Effector memory CD8-positive, alpha-beta T cell (primary cell): ENCODE measurements around the gene IP6K1.
"Not testable (repeated sequence)": the region's sequence is repeated elsewhere in the genome, so short reads cannot be mapped to it uniquely, and the experiment has no call there.

Experiments
- ATAC-seq: fragments of 150-1000 bp; cut with Tn5 transposase; replicated peaks from 2 replicates; pipeline ENCODE4 v1.10.0; 2021; ENCODE audit warnings: mild to moderate bottlenecking, moderate library complexity
- DNase-seq, 3 experiments: peaks; one replicate each; pipeline ENCODE4 v3.0.0; 2021
- H3K27ac Mint-ChIP-seq, 2 donors: one replicate each; pipeline ENCODE4 v1.8.0; 2022; ENCODE audit warnings: mild to moderate bottlenecking in 2 of 2, mixed read lengths in 2 of 2, moderate library complexity in 2 of 2
- H3K27me3 Mint-ChIP-seq, 2 donors: one replicate each; pipeline ENCODE4 v1.8.0; 2022; ENCODE audit warnings: mixed read lengths in 2 of 2
- H3K36me3 Mint-ChIP-seq: one replicate; pipeline ENCODE4 v1.8.0; 2022; ENCODE audit warnings: mild to moderate bottlenecking, moderate library complexity, mixed read lengths; ENCODE audit not compliant: insufficient read depth
- H3K4me1 Mint-ChIP-seq, 2 donors: one replicate each; pipeline ENCODE4 v1.8.0; 2022; ENCODE audit warnings: low read depth in 2 of 2, mixed read lengths in 2 of 2
- H3K4me3 Mint-ChIP-seq, 2 donors: one replicate each; pipeline ENCODE4 v1.8.0; 2022; ENCODE audit warnings: mild to moderate bottlenecking in 2 of 2, mixed read lengths in 2 of 2, moderate library complexity in 2 of 2
- H3K9me3 Mint-ChIP-seq, 2 donors: one replicate each; pipeline ENCODE4 v1.8.0; 2022; ENCODE audit warnings: mixed read lengths in 2 of 2

The IP6K1 gene

DNA sequence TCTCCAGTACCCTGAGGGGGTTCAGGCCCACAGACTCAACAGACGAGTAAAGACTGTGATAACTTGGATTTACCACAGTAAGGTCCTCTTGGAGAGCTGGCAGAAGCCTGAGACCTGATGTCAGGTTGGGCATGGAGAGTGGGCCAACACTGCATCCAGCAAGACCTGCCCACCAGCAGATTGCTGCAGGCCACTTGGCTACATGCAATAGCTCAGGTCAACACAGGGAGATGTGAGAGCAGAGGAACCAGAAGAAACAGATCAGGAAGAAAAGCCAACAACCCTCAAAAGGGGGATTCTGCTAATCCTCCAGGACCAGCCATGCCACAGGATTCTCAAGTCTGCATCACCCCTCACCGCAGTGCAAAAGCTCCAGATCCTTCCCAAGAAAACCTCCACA is 1.7 kb upstream of the IP6K1 start:
- no peak for ATAC-seq
- Mint-ChIP-seq H3K4me1 (peaks cover 14 to 25% of the 10 kb centered on the region in 2 donors), H3K9me3 (no peaks in the 10 kb centered on the region), H3K36me3 (peaks cover 28% of the 10 kb centered on the region), H3K4me3 (no peak overlapping the region), H3K27me3 (no peaks in the 10 kb centered on the region), H3K27ac (no peak overlapping the region)
- no peak for DNase-seq

DNA sequence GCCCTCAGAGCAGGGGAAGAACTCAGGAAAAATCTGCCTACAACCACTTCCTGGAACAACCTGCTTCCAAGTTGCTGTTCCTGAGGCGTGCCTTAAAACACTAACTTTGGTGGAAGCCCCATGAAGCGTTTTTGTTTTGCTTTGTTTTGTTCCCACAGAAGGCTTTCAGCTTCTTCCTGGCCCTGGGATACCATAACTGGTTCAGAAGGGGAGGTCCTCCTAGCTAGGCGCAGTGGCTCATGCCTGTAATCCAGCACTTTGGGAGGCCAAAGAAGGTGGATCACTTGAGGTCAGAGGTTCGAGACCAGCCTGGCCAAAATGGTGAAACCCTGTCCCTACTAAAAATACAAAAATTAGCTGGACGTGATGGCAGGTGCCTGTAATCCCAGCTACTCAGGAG is 1.2 kb upstream of the IP6K1 start:
- Mint-ChIP-seq H3K36me3 (peaks cover 28% of the 10 kb centered on the region), H3K27me3 (no peaks in the 10 kb centered on the region), H3K9me3 (no peaks in the 10 kb centered on the region), H3K27ac (peak overlapping the region; percentile 98 to 99), H3K4me1 (peaks cover 14 to 25% of the 10 kb centered on the region in 2 donors), H3K4me3 (peak overlapping the region; percentile 90 to 91)
- ATAC-seq (no peak), DNase-seq (no peak)

DNA sequence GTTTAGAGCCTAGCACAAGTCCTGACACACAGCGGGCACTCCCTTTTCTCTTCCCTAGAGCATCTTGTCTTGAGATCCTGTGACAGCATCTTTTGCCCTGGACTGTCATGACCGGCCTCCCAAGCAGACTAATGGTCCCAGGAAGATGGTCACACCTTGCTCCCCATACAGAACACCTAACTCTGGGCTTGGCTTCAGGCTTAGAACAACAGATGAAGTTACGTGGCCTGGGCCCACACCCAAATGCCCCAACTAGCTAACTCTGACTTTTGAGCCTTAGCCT is 781 bp upstream of the IP6K1 start:
- ATAC-seq (no peak), DNase-seq (no peak)
- Mint-ChIP-seq H3K36me3 (peaks cover 28% of the 10 kb centered on the region), H3K4me1 (peaks cover 18 to 28% of the 10 kb centered on the region in 2 donors), H3K4me3 (peak overlapping the region; percentile 90 to 91), H3K27ac (peak overlapping the region; percentile 98 to 99), H3K27me3 (no peaks in the 10 kb centered on the region), H3K9me3 (no peaks in the 10 kb centered on the region)

DNA sequence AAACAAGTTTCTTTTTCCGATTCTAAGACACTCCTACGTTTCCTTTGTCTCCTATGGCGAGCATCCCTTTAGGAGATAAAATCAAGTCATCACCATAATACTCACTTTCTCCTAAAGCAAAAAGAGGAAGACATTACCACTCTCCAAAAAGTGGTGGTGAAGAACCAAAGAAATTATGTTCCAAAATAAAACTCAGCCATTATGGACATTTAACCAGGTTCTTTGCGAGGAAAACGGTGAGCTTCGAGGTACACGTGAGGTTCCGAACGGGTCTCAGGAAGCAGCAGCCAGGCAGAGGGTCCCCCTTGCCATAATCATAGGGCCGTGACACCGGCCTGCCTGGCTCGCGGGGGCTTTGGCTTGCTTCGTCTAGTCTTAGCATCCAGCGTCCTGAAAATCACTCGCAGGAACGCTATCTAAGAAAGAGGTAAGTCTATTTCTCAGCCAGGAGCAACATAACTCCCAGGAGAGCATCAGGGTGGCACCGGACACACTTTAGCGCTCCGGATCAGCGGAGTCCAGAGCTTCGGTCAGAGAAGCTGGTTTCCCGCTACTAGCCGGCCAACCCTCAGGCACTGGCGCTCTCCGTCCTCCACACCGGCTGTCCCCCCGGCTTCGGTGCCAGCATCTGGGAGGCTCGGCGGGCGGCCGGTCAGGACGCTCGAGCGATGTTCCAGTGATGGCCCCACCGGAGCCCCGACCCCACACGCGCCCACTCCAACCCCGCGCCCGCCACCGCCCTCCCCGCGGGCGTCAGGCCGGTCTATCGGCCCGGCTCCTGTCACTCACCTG is 581 bp downstream of the IP6K1 start:
- no peaks in the 10 kb centered on the region for H3K27me3 Mint-ChIP-seq
- DNase-seq (peak in 2 of 3 experiments; percentile 15 to 30), ATAC-seq (peak; percentile 39)
- H3K4me1 Mint-ChIP-seq = peaks cover 20 to 36% of the 10 kb centered on the region in 2 donors
- peaks cover 33% of the 10 kb centered on the region for H3K36me3 Mint-ChIP-seq
- peak overlapping the region; percentile 90 to 91 for H3K4me3 Mint-ChIP-seq
- peak overlapping the region; percentile 98 to 99 for H3K27ac Mint-ChIP-seq
- H3K9me3 Mint-ChIP-seq = no peaks in the 10 kb centered on the region

DNA sequence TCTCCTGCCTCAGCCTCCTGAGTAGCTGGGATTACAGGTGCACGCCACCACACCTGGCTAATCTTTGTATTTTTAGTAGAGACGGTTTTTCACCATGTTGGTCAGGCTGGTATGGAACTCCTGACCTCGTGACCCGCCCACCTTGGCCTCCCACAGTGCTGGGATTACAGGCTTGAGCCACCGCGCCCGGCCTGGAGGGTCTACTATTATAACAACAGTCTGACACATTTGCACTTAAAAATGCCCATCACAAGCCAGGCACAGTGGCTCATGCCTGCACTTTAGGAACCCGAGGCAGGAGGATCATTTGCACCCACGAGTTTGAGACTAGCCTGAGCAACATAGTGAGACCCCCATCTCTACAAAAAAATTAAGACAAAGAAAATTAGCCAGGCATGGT is 4.1 kb downstream of the IP6K1 start:
- H3K27ac Mint-ChIP-seq, DNase-seq, H3K27me3 Mint-ChIP-seq, H3K4me3 Mint-ChIP-seq, ATAC-seq, H3K9me3 Mint-ChIP-seq: not testable (repeated sequence)
- peaks cover 47% of the 10 kb centered on the region for H3K36me3 Mint-ChIP-seq
- peaks cover 31 to 48% of the 10 kb centered on the region in 2 donors for H3K4me1 Mint-ChIP-seq

DNA sequence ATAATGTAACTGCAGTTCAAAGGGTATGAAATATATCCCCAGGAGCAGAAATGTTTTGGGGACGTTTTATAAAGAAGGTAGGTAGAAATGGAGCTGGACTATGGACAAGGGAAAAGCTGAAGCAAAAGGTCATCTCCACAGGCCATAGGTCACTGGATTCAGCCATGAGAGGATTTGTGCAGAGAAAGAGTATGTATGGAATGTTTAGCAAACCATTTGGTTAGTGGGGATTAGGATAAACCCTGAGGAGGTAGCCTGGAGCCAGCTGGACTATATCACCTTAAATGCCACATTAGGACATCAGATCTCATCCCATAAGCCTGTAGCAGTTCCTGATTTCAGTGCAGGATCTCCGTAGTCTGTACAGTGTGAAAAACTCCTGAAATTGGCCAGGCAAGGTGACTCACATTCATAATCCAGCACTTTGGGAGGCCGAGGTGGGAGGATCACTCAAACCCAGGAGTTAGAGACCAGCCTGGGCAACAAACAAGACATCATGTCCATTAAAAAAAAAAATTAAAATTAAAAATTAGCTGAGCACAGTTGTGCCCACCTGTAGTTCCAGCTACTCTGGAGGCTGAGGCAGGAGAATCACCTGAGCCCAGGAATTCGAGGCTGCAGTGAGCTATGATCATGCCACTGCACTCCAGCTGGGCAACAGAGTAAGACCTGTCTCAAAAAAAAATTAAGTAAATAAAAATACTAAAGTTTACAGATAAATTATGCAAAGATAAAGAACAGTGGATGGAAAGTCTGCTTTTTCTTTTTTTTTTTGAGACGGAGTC is 4.7 kb downstream of the IP6K1 start:
- H3K36me3 Mint-ChIP-seq = peaks cover 49% of the 10 kb centered on the region
- H3K9me3 Mint-ChIP-seq = no peaks in the 10 kb centered on the region
- H3K27me3 Mint-ChIP-seq = no peaks in the 10 kb centered on the region
- ATAC-seq = no peak
- H3K27ac Mint-ChIP-seq = no peak overlapping the region
- DNase-seq = no peak
- H3K4me3 Mint-ChIP-seq = no peak overlapping the region
- peaks cover 29 to 44% of the 10 kb centered on the region in 2 donors for H3K4me1 Mint-ChIP-seq

DNA sequence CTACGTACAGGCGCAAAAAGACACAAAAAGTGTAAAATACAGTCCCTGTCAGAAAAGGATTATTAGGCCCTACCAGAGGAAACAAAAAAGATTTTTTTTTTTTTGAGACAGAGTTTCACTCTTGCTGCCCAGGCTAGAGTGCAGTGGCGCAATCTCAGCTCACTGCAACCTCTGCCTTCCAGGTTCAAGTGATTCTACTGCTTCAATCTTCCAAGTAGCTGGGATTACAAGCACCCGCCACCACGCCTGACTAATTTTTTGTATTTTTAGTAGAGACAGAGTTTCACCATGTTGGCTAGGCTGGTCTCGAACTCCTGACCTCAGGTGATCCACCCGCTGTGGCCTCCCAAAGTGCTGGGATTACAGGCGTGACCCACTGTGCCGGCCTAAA is 5.4 kb downstream of the IP6K1 start:
- peaks cover 27 to 45% of the 10 kb centered on the region in 2 donors for H3K4me1 Mint-ChIP-seq
- DNase-seq, H3K9me3 Mint-ChIP-seq, H3K27me3 Mint-ChIP-seq, ATAC-seq, H3K4me3 Mint-ChIP-seq, H3K27ac Mint-ChIP-seq: not testable (repeated sequence)
- H3K36me3 Mint-ChIP-seq = peaks cover 47% of the 10 kb centered on the region

DNA sequence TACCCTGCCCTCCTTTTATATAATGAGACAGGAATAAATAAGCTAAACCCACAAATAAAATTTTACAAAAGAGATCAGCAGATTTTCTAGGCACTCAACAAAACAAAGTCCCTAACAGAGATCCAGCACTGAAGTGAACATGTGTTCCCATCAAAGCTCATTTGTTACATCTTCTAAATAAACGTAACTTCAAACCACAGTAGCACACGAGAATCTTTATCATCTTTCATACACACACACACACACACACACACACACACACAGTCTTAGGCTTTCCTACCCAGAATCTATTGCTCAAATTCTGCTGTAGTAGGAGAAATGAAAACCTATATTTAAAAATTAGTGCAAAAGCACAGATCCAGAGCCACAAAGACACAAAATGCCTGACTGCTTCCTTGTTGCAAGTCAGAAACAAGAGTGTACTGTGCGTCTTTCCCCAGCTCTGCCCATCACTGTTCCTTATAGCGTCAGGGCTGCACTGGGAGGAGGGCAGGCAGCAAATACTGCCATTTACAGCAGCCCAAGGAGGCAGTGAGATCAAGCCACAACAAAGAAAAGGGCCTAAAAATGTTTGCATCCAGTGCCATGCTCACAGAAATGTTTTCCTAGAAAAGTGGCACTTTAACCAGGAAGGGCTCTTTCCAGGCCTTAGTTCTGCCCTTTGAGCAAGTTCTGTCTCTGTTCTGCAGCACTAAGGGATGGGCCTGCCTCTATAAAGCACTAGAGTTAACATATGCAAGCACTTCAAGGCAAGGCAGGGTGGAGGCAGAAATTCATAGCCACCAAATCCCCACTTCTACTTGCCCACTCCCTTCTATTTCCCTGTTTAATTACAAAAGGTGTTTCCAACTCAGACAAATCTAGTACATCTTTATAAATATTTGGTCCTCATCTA is 6.0 kb downstream of the IP6K1 start:
- Mint-ChIP-seq H3K27me3 (no peaks in the 10 kb centered on the region), H3K9me3 (no peaks in the 10 kb centered on the region), H3K4me1 (peaks cover 23 to 40% of the 10 kb centered on the region in 2 donors), H3K36me3 (peaks cover 47% of the 10 kb centered on the region), H3K4me3 (peak overlapping the region in 1 of 2 donors; percentile 46), H3K27ac (peak overlapping the region; percentile 47 to 77)
- ATAC-seq (no peak), DNase-seq (no peak)

DNA sequence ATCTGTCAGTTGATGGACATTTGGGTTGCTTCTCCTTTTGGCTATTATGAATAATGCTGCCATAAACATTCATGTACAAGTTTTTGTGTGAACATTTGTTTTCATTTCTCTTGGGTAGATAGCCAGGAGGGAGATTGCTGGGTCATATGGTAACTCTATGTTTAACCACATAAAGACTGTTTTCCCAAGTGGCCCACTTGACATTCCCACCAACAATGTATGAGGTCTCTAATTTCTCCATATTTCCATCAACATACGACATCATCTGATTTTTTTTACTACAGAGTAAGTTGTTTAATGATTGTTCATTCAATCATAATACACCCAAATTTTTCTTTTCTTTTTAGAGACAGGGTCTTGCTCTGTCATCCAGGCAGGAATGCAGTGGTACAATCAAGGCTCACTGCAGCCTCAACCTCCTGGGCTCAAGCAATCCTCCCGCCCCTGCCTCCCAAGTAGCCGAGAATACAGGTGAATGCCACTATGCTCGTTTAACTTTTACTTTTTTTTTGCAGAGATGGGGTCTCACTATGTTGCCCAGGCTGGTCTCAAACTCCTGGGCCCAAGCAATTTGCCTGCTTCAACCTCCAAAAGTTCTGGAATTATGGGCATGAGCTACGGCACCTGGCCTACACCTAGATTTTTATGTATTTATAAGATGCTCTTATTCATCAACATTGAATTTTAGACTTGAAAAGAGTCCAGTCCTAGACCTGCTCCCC is 6.8 kb downstream of the IP6K1 start:
- ATAC-seq = no peak
- Mint-ChIP-seq H3K4me1 (peaks cover 23 to 37% of the 10 kb centered on the region in 2 donors), H3K4me3 (peak overlapping the region in 1 of 2 donors; percentile 46), H3K36me3 (peaks cover 44% of the 10 kb centered on the region), H3K9me3 (no peaks in the 10 kb centered on the region), H3K27ac (peak overlapping the region; percentile 47 to 77), H3K27me3 (no peaks in the 10 kb centered on the region)
- DNase-seq = no peak

DNA sequence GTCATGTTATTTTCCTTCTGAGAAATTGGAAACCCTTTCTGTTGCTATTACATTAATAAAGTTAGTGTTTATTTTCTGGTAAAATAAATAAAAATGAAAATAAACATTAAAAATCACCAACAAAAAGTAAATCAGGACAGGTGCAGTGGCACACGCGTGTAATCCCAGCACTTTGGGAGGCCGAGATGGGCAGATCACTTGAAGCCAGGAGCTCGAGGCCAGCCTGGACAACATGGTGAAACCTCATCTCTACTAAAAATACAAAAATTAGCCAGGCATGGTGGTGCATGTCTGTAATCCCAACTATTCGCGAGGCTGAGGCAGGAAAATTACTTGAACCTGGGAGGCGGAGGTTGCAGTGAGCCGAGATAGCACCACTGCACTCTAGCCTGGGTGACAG is 10.2 kb downstream of the IP6K1 start:
- not testable (repeated sequence) for H3K27ac Mint-ChIP-seq, DNase-seq, ATAC-seq, H3K27me3 Mint-ChIP-seq, H3K9me3 Mint-ChIP-seq, H3K4me3 Mint-ChIP-seq
- H3K4me1 Mint-ChIP-seq = peaks cover 20 to 37% of the 10 kb centered on the region in 2 donors
- peaks cover 39% of the 10 kb centered on the region for H3K36me3 Mint-ChIP-seq

DNA sequence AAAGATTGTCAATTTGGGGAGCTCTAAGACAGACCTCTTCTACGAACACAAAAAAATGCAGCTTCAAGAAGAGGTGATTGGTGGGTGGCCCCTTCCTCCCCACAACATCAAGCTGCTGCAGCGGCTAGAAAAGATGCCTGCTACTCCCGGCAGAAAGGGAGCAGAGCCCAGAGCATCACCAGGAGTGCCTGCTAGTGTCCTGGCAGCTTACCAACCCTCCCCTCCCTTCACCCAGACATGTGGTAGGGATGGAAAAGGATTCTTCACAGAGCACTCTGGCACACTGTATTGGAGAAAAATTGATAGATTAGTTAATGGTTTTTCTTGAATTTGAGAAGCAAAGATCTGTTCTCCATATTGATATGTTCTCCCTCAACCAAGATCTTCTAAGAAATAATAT is 10.8 kb downstream of the IP6K1 start:
- Mint-ChIP-seq H3K36me3 (peaks cover 35% of the 10 kb centered on the region), H3K27ac (no peak overlapping the region)

DNA sequence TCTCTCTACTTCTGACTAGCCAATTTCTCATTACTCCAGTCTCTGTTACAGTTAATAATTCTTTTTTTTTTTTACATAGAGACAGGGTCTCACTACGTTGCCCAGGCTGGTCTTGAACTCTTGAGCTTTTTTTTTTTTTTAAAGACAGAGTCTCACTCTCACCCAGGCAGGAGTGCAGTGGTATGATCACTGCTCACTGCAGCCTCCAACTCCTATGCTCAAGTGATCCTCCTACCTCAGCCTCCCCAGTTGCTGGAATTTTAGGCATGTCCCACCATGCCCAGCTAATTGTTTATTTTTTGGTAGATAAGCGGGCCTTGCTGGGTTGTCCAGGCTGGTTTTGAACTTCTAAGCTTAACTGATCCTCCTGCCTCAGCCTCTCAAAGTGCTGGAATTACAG is 13.6 kb downstream of the IP6K1 start:
- ATAC-seq (no peak), DNase-seq (no peak)
- Mint-ChIP-seq H3K4me3 (no peak overlapping the region), H3K4me1 (peaks cover 10 to 30% of the 10 kb centered on the region in 2 donors), H3K27me3 (no peaks in the 10 kb centered on the region), H3K9me3 (no peaks in the 10 kb centered on the region), H3K27ac (no peak overlapping the region), H3K36me3 (peaks cover 19% of the 10 kb centered on the region)

More for the DNA sequence above, 10.8 kb downstream of the IP6K1 start:
- H3K4me1 Mint-ChIP-seq = peaks cover 20 to 31% of the 10 kb centered on the region in 2 donors
- no peak overlapping the region for H3K4me3 Mint-ChIP-seq
- DNase-seq (no peak), ATAC-seq (no peak)
- H3K9me3 Mint-ChIP-seq = no peaks in the 10 kb centered on the region
- no peaks in the 10 kb centered on the region for H3K27me3 Mint-ChIP-seq
